Stimulated activated CD4-positive, alpha-beta T cell treated with anti-CD3 and anti-CD28 coated beads, Interleukin-4, amount 100 ng/mL, for 1 hour (primary cell): ENCODE results near the gene ZCCHC9.

ENCODE experiments used
- DNase-seq: peaks from one replicate; pipeline ENCODE4 v3.0.0-alpha.2; 2020

Gene ZCCHC9

GRCh38 chr5:81359881-81360280, 58.5 kb downstream of the ZCCHC9 start:
- no peak for DNase-seq

GRCh38 chr5:81360640-81361039, 59.3 kb downstream of the ZCCHC9 start:
- no peak for DNase-seq

- DNase-seq = no peak
Observed at GRCh38 chr5:81361600-81361999, 60.2 kb downstream of the ZCCHC9 start.
